ENCODE measurements around the gene NAV2.
A peak's percentile ranks its signal among the peaks of the same experiment; 100 is the strongest.
"Not testable (repeated sequence)": the region's sequence is repeated elsewhere in the genome, so short reads cannot be mapped to it uniquely, and the experiment has no call there.

NAV2 gene

DNA sequence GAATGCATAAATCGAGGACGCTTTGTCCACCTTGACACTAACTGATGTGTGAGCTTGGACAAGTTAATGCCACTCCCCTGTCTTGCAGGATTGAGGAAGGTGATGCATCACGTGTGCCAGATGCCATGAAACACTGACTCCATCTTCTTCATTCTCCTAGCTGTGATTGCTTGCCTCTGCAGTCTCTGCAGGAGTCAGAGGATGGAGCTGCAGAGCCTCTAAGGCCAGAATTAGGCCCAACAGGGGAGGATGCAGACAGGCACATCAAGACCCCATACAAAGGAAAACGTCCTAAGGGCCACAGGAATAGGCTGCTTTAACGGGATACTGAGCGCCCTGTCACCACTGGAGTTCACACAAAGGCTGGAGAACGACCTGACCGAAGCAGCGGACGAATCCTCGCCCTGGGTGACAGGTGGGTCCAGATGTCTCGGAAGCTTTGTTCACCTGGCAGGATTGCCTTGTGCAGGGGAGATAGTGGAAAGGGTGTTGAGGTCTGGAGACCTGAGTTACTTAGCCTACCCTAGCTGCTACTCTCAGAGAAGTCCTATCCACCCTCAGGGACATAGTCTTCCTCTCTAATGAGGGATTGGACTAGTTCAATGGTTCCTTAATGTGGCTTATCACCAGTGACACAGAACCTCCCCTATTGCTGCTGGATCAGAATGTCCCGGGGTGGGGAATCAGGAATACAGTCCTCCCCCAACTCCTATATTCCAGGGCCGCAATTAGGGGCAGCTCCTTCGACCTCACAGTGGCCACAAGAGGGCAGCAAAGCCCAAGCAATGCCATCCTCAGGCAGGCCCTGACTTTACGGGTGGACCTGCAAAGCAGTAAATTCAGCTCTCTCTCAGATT lies 415.3 kb downstream of the NAV2 start:
- peak in 52 of 56 donors; percentile 10 to 89 (median 64) for DNase-seq

DNA sequence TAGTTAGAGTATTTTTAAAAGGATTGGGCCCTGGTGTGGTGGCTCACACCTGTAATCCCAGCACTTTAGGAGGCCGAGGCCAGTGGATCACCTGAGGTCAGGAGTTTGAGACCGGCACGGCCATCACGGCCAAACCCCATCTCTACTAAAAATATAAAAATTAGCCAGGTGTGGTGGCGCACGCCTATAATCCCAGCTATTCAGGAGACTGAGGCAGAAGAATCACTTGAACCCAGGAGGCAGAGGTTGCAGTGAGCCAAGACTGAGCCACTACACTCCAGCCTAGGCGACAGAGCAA lies 415.8 kb downstream of the NAV2 start:
- DNase-seq = not testable (repeated sequence)

DNA sequence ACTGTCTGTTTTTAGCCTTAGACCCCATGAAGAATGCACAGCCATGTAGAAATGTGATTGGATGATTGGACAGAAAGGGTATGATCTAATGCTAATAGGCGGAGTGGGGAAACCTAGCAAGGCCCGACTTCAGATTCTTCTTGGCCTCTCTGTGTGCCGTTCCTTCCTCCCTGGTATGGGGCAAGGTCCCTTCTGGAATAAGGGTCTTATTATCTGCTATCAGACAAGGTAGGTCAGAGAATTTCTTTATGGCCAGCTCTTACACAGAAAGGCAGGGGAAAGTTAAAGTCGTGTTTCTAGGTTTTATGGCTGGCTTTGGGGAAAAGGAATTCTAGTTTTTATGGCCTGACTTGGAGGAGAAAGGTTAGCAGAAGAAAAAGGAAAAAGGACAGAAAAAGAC lies 417.0 kb downstream of the NAV2 start:
- no peak for DNase-seq

DNA sequence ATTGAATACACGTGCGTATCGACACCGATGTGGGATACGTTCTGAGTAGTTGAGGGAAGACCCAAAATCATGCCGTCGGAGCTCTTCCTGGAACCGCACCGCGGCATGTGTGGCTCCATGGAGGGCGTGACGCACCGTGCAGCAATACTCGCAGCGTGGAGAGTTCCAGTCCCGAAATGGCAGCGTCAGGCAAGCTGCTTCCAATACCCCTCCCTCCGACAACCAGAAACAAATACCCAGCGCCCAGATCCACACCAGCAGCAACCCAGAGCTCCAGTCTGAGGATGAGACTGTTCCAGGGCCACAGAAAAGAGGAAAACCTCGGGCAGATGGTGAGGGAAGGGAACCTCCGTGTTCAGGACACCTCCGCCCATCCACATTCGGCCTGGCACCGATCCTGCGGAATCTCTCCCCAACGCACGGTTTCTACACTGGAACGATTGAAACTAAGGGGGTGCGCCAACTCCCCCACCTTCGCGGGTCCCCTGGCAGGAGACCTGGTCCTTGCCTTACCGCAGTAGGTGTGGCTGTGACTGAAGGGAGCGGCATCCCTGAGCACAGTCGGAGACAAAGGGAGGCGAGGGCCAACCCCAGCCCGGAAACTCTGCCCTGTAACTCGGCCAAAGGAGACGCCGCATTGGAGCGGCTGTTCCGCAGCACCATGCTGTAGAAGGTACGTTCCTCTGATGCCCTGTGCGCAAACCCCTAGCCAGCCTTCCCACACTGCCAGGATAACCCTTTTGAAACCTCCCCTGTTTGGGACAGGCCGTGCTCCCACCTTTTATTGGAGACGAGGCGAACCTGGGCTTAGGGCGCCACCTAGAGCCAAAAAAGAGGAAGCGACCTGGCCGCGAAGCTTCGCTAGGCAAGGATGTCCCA lies 419.4 kb downstream of the NAV2 start:
- peak in 37 of 56 donors; percentile 5 to 70 (median 33) for DNase-seq

DNA sequence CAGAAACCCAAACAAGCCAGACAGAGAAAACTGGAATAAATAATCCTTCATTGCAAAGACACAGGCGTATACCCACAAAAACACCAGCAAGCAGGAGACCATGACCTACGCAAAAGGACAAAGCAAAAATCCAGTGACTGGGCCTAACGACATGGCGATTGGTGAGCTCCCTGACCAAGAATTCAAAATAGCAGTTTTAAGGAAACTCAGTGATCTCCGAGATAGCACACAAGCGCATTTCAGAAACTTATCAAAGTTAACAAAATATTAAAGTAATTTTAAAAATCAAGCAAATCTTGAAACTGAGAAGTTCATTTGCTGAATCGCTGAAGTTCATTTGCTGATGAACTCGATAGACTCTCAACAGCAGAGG lies 420.0 kb downstream of the NAV2 start:
- no peak for DNase-seq

DNA sequence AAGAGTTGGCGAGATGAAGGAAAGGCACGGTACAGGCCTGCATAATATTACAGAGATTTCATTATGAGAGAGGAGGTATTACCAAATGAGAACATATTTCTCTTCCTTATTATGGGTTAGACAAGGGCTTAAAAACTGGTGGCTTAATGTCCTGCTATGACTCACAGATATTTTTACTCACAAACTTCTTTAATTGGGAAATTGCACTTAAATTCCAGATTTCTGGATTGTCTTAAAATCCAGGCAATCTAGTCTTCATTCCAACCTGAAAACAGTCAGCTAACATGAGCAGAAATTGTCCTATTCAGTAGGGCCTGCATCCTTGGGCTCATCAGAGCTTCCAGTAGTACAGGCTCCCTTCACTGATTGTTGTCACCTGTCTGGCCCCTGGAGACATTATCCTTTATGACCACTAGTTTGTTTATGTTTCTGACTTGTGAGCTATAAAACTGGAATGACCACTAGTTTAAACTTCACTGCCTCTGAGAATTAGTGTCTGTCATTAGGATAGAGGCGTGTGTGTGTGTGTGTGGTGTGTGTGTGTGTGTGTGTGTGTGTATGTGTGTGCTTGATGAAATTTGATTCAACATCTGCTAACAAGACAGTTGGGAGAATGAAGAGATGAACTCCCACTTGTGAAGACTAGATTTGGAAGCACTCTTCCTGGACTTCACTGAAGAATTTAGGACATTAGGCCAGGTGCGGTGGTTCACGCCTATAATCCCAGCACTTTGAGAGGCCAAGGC lies 422.5 kb downstream of the NAV2 start:
- no peak for DNase-seq

DNA sequence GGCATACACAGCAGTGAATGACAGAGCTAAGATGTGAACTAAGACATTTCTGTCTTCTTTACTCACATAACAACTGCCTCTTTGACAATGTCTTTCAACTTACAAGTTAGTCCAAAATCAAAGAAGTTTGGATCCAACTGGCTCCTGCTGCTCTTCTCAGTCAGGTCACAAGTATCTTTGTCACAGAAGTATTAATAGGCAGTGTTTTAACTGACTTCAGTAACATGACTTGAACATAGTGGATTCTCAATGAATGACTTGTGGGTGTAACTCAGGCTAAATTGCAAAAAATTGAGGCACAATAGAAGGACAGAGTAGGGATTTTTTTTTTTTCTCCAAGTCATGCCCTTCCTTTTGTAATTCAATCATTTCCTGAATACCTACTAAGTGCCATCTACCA lies 425.0 kb downstream of the NAV2 start:
- DNase-seq = no peak

DNA sequence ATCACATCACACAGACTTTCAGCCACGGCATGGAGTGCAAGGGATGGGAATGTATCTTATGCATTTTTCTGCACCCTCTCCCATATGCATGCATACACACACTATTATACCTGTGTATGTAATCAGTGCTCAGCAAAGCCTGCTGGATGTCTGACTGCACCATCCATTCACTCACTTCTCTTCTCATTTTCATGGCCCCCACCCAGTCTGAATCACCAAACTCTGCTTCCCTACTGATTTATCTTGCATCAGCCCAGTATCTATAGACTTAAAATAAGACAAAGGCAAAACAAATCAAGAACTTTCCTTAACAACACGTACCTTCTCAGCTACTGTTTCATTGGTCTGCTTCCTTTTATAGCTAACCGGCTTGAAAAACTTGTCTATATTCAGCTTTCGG lies 426.1 kb downstream of the NAV2 start:
- DNase-seq = no peak

DNA sequence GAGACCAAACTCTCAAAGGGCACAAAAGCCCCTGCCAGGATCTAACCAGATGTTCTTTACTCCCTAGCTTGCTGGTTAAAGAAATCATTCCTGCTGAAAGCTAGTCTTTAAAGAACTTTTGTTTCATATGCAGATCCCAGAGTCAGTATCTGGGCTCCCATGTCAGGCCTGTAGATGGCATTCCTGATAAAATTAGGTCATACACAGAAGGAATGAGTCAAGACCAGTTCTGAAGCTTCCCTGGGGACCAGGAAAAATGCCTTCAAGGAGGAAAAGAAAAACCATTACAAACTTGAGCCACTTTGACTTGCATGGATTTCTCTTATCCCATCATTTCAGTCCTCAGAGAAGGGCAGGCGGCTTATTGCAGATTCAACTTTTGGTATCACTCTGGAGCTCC lies 441.7 kb downstream of the NAV2 start:
- DNase-seq = no peak

DNA sequence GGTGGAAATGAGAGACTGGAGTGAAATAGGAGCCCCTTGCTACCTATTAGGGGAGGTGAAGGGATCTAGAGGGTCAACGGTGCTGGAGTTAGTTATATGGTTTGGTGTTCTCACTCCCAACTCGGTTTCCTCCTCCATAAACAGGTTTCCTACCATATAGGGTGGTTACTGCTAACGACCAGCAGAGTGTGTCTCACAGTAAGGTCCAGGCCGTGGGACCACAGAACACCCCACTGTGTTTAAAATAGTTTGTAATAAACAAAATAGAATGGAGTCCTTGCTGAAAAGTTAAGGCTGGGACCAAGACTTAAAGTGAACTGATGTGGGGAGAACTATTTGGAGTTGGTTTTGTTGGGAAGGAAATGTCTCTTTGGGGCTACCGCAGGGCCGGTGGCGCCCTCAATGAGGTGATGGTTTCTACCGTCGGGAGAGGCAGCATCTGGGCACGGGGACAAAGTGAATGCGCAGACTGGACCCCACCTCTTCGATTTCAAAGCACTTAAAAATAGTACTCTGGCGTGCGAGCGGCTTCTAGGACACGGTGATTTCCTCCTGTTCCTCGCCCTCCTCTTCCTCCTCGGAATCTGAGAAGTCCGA lies 443.1 kb downstream of the NAV2 start:
- no peak for DNase-seq

DNA sequence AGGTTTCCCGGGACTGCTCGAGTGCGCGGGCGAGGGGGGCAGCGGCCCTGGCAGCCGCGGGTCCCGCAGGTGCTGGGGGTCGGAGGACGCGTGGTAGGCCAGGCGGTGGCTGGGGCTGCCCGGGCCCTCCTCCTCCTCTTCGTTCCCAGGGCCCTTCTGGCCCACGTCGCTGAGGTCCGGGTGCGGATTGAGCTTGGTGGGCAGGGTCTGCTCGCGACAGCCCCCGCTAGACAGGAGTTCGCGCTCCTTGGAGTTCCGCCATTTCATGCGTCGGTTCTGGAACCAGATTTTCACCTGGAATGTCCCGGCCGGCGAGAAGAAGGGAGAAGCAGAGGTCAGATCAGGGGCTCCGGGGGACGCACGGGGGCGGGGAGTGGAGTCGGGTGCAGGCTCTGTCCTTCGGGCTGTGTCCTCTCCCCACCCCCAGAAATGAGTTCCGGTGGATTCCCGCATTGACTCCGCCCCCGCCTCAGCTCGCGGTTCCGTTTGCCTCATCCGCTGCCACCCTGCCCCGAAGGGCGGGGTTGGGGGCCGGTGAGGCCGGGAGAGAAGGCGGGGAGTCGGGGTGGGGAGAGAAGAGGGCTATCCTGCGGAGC lies 443.7 kb downstream of the NAV2 start:
- no peak for DNase-seq

DNA sequence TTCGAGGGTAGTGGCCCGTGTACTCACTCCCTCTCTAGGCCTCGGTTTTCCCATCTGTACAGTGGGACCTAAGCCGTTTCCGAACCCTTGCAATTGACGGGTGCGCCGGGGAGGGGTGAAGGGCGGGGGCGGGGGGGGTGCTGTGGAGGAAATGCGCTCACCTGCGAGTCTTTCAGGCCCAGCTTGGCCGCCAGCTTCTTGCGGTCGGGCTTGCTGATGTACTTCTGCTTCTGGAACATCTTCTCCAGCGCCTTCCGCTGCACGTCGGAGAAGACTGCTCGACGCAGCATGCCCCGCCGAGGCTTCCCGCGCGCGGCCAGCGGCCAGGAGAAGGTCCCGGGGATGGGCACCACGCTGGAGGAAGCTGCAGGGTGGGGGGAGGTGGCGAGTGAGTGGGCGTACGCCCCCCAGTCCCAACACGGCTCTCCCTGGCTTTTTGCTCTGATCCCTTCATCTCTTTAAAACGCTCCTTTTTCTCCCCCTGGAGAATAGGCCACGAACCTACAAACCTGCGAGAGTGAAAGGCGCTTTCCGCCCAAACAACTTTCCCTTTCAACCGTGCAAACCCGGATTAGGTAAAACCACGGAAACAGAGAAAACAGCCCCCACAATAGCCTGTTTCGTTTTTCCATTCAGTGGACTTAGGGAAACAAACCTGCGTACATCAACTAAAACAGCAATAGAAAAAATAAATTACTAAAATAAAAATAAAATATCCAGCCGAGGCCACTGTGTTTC lies 444.4 kb downstream of the NAV2 start:
- DNase-seq = no peak

DNA sequence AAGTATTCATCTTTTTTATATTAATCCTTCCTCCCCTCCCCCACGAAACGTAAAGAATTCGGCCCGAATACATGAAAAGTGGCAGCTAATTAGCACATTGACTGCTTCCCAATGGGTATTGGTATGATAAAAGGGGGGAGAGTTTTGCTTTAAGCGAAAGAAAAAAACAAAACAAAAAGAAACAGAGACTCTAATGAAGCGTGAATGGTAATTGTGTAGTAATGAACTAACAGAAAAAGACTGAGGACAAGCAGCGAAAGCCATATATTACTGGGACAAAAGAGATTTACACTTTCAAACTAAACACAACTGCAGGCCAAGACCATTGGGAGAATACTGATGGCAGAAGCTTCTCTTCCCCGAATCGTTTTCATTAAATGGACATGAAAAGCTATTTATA lies 445.1 kb downstream of the NAV2 start:
- DNase-seq = no peak

DNA sequence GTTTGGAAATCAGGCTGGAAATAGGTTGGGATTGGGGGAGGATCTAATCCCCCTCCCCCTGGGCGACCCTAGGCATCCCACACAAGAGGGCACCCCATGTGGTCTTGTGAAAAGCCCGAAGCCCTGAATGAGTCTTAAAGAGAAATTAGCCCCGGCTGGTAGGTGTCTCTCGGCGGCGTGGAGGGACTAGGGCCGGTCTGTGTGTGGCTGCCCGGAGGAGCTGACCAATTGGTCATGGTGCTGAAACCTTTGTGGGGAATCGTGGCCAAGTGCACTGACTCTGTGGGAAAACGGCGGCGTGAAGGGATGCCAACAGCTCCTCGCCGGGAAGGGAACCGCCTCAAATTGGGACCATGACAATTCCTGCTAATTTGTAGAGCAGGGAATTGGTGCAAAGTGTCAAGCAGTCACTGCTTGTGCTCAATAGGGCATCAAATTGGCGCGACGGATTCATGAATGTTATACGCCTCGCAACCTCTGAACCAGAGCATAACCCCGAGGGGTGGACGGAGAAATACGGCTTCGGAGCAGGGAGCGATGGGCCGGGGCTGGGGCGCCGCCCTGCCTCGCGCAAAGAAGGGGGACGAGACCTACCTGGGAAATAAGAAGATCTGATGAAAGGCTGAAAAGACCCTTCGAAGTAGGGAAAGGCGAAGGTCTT lies 446.1 kb downstream of the NAV2 start:
- peak in 19 of 56 donors; percentile 1 to 45 (median 9) for DNase-seq

DNA sequence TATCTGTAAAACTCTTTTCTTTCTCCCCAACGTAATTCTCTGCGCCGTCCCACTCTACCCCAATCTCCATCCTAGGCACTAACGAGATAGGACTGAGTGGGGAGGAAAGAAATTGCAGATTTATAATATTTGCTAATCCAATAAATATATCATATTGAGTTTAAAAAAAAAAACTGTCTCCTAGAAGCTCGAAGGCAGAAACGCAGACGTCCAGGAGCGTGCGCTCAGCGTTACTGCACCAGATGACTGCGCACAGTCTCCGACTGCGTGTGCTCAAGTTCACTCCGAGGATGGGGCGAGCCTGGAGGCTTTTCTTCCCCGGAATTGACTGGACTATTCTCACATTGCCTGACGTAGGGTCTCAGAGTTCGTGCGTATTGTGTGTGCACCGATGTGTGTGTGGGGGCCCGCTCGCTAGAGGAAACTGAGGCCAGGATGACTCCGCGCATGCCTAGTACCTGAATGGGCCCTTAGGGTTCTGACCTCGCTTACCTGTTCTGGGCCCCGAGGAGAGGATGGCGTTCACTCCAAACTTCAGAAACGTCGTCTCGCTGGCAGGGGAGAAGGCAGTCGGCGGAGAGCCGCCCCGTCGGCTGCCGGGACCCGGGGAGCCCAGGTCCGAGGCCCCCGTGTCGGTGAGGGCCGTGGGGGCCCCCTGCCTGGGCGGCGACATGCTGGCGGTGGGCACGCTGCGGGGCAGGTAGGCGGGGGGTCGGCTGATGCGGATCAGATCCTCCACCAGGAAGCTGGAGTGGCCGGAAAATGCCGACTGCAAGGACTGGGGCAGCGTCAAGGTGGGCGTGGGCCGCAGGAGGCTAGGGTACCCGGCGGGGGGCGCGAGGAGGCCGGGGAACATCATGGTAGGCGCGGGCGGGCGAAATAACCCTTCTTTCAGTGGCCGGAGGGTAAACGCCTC lies 447.1 kb downstream of the NAV2 start:
- no peak for DNase-seq

DNA sequence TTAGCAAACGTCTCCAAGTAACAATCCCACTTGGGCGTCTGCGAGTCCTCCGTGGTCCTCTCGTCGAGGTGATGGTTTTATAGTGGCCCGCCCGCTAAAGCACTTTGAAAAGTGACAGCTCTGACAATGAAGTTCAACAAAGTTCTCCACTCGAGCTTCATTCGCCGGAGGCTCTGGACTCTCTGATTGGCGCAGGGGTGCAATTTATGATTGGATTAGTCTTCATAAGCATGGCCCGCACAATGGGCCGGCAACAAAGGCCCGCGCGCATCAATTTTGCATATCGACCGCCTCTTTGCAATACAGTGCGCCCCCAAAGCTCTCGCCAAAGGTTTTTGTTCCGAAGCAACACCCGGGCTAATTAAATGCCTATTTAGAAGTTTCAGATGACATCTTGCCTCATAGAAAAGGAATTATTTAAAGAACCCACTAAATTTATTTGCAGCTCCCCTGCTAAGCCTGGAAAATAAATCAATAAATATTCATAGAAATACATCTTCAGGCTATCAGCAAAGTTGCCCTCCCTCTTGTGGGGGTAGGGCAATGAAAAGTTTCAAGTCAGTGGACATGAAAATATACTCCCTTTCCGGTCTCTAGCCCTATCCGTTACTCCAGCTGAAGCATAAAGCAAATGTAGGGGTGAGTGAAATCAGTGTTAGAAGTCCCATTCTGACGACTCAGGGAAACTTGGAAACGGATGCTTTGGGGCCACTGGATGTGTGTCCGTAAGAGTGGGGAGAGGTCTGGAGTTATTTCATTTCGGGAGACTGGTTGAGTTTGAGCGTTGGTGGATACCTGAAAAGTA lies 448.0 kb downstream of the NAV2 start, which contains the start of gene DBX1:
TSS of gene DBX1 (minus strand) at position 51 of the 805 bp plus-strand sequence. CDS start 151 bp downstream, outside the sequence.
- DNase-seq = no peak

DNA sequence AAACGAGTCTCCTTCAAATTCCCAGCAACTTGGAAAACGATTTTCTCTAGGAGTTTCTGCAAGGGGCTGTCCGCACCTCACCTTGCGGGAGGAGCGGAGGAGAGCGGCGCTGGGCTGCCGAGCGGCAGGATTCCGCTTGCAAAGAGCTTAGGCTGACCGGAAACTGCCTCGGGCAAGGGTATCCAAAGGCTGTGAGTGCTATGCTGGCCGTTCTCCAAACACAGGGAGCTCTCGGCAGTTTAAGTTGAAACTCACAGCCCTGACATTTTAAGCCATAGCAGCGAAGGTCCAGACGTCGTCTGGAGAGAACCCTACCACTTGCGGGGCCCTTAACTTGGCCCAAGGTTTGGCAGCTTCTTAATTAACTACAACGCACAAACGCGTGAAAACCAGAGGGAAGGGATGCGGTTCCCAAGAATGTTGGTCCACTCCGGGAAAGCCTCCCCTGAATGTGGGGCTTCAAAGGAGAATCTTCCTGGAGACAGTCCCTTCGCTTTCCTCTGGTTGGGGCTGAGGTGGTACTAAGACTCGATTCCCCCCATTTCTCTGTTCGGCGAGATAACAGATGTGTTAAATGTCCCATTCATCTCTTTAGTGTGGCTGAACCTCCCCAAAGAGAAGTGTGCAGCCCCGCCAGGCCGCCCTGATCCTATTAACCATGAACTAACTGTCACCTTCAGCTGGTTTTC lies 448.7 kb downstream of the NAV2 start:
- no peak for DNase-seq

Measured in nucleus accumbens (tissue), 56 donors.